ENCODE results near the gene RPS27L. TPM values are rescaled to one million over a fixed set of nuclear protein-coding genes. Genes with fewer than 3 reads are reported as not detected.
"Not testable (repeated sequence)": the region's sequence is repeated elsewhere in the genome, so short reads cannot be mapped to it uniquely, and the experiment has no call there.

The RPS27L gene
- total and polyA plus RNA-seq, 2 donors (not counting 1 experiment from before 2014, with no cell fraction given): 21.6 to 50.9 TPM

GRCh38 chr15:63107895-63108546, 49.3 kb downstream of the RPS27L start:
- intact Hi-C loops (cut with micrococcal nuclease): no loop called here
- no peak overlapping the region for H3K9ac ChIP-seq (ENCODE audit: low read length)
- no peaks in the 10 kb centered on the region for H3K36me3 ChIP-seq (replicated peaks in 1 of 2; ENCODE audit: control extremely low read depth in 1 of 2, control insufficient read depth in 1 of 2, extremely low read depth in 1 of 2, insufficient read depth in 2 of 2, low read length in 1 of 2)
- H3K9me3 Mint-ChIP-seq (ENCODE audit: insufficient read depth): no peaks in the 10 kb centered on the region
- 95% methylated on average over 8 of the region's 9 CpGs for WGBS (ENCODE audit: insufficient coverage)
- H3K9me3 ChIP-seq (ENCODE audit: control extremely low read depth in 1 of 3, control insufficient read depth in 2 of 3, insufficient read depth in 1 of 3, low read length in 2 of 3): peaks cover 0 to 12% (median 0%) of the 10 kb centered on the region in 3 donors
- H3K4me2 ChIP-seq (replicated peaks; ENCODE audit: low read depth, low read length, poor library complexity, severe bottlenecking): no peak overlapping the region
- H3K4me1 Mint-ChIP-seq: no peaks in the 10 kb centered on the region
- H3K27ac Mint-ChIP-seq: no peak overlapping the region
- no peaks in the 10 kb centered on the region for H4K20me1 ChIP-seq (ENCODE audit: control insufficient read depth, insufficient read depth, low read length, poor library complexity, severe bottlenecking)
- no peaks in the 10 kb centered on the region for H3K79me2 ChIP-seq (ENCODE audit: control insufficient read depth, insufficient read depth, low read length)
- peaks cover 19% of the 10 kb centered on the region for H3K27me3 Mint-ChIP-seq
- peaks cover 0 to 9% (median 0%) of the 10 kb centered on the region in 4 experiments for H3K27me3 ChIP-seq (replicated peaks in 1 of 4; ENCODE audit: control extremely low read depth in 1 of 4, control insufficient read depth in 3 of 4, insufficient read depth in 4 of 4, low read length in 3 of 4)
- H3K4me3 Mint-ChIP-seq: no peak overlapping the region
- H3K27ac ChIP-seq (ENCODE audit: low read length in 2 of 2): no peak overlapping the region
- H3K4me3 ChIP-seq (ENCODE audit: control extremely low read depth in 1 of 5, extremely low read depth in 1 of 5, insufficient read depth in 1 of 5, low read depth in 2 of 5, low read length in 4 of 5): no peak overlapping the region
- no peak for ATAC-seq (ENCODE audit: low read depth)
- ChIA-PET CTCF (interaction anchor here (0.7 to 1.4 kb wide), 2 partner anchors 11 to 60 kb away, joined by 3 to 5 read pairs; no protein-coding TSS in a partner anchor), POLR2A (no interaction called here)
- DNase-seq: no peak
- H2AFZ ChIP-seq (ENCODE audit: insufficient read depth, low read depth, low read length, poor library complexity, severe bottlenecking): no peak overlapping the region
- H3K4me1 ChIP-seq (ENCODE audit: control insufficient read depth in 2 of 2, insufficient read depth in 2 of 2, low read length in 2 of 2): no peaks in the 10 kb centered on the region
- no peak for TF ChIP-seq EZH2 (IDR thresholded peaks at IDR 0.05; ENCODE audit: borderline replicate concordance, insufficient read depth, low read depth, low read length, poor library complexity, severe bottlenecking)
- no peak for TF ChIP-seq CTCF (IDR thresholded peaks at IDR 0.05)

GRCh38 chr15:63105354-63105753, 51.9 kb downstream of the RPS27L start:
- H3K9me3 ChIP-seq (ENCODE audit: control extremely low read depth in 1 of 3, control insufficient read depth in 2 of 3, insufficient read depth in 1 of 3, low read length in 2 of 3): peaks cover 0 to 12% (median 0%) of the 10 kb centered on the region in 3 donors
- H3K4me2 ChIP-seq (replicated peaks; ENCODE audit: low read depth, low read length, poor library complexity, severe bottlenecking); H3K36me3 ChIP-seq (replicated peaks in 1 of 2; ENCODE audit: control extremely low read depth in 1 of 2, control insufficient read depth in 1 of 2, extremely low read depth in 1 of 2, insufficient read depth in 2 of 2, low read length in 1 of 2); H3K4me1 Mint-ChIP-seq; H3K27me3 ChIP-seq (replicated peaks in 1 of 4; ENCODE audit: control extremely low read depth in 1 of 4, control insufficient read depth in 3 of 4, insufficient read depth in 4 of 4, low read length in 3 of 4); H3K4me3 Mint-ChIP-seq; H4K20me1 ChIP-seq (ENCODE audit: control insufficient read depth, insufficient read depth, low read length, poor library complexity, severe bottlenecking); H2AFZ ChIP-seq (ENCODE audit: insufficient read depth, low read depth, low read length, poor library complexity, severe bottlenecking); H3K4me3 ChIP-seq (ENCODE audit: control extremely low read depth in 1 of 5, extremely low read depth in 1 of 5, insufficient read depth in 1 of 5, low read depth in 2 of 5, low read length in 4 of 5); ATAC-seq (ENCODE audit: low read depth); CTCF ChIA-PET; POLR2A ChIA-PET; DNase-seq; H3K27ac Mint-ChIP-seq; H3K9me3 Mint-ChIP-seq (ENCODE audit: insufficient read depth); H3K27ac ChIP-seq (ENCODE audit: low read length in 2 of 2); H3K9ac ChIP-seq (ENCODE audit: low read length); H3K79me2 ChIP-seq (ENCODE audit: control insufficient read depth, insufficient read depth, low read length); intact Hi-C loops (cut with micrococcal nuclease); H3K4me1 ChIP-seq (ENCODE audit: control insufficient read depth in 2 of 2, insufficient read depth in 2 of 2, low read length in 2 of 2): not testable (repeated sequence)
- 68% methylated on average over 7 of the region's 8 CpGs for WGBS (ENCODE audit: insufficient coverage)
- H3K27me3 Mint-ChIP-seq: peaks cover 19% of the 10 kb centered on the region
